ENCODE measurements around the gene MSGN1.

MSGN1 gene

DNA sequence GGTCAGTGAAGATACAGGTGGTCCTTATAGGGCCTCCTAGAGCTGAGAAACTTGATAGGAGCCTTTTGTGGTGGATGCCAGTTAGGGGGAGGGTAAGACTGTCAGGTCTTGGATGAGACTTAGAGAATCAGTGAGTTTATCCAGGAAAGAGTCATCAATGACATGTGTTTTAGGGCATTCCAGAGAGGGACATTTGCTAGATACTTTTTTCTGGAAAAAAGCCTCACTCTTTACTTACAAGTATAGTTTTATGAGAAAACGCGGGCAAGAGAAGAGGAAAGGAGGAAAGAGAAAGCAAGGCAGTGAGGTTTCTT is 24.5 kb upstream of the MSGN1 start:
- H3K9me3 ChIP-seq (ENCODE audit: control insufficient read depth, low read length): no peaks in the 10 kb centered on the region
- no peaks in the 10 kb centered on the region for H3K27me3 ChIP-seq (replicated peaks; ENCODE audit: control insufficient read depth, insufficient read depth, low read length, poor library complexity, severe bottlenecking)
- H3K27ac ChIP-seq (ENCODE audit: insufficient read depth, low read length, poor library complexity, severe bottlenecking): no peak overlapping the region
- H3K4me1 ChIP-seq (ENCODE audit: control insufficient read depth, insufficient read depth, low read length, poor library complexity, severe bottlenecking): no peaks in the 10 kb centered on the region
- H3K36me3 ChIP-seq (ENCODE audit: control insufficient read depth, insufficient read depth, low read length): no peaks in the 10 kb centered on the region
- no peak for DNase-seq
- no peak overlapping the region for H3K4me3 ChIP-seq (ENCODE audit: insufficient read depth, low read depth, low read length, poor library complexity, severe bottlenecking)

GRCh38 chr2:17792515-17792914 is 23.7 kb upstream of the MSGN1 start:
- Histone ChIP-seq H3K27ac (ENCODE audit: insufficient read depth, low read length, poor library complexity, severe bottlenecking) (no peak overlapping the region), H3K36me3 (ENCODE audit: control insufficient read depth, insufficient read depth, low read length) (no peaks in the 10 kb centered on the region), H3K4me1 (ENCODE audit: control insufficient read depth, insufficient read depth, low read length, poor library complexity, severe bottlenecking) (no peaks in the 10 kb centered on the region), H3K9me3 (ENCODE audit: control insufficient read depth, low read length) (no peaks in the 10 kb centered on the region), H3K27me3 (replicated peaks; ENCODE audit: control insufficient read depth, insufficient read depth, low read length, poor library complexity, severe bottlenecking) (no peaks in the 10 kb centered on the region), H3K4me3 (ENCODE audit: insufficient read depth, low read depth, low read length, poor library complexity, severe bottlenecking) (no peak overlapping the region)
- no peak for DNase-seq

- Histone ChIP-seq H3K4me1 (ENCODE audit: control insufficient read depth, insufficient read depth, low read length, poor library complexity, severe bottlenecking) (no peaks in the 10 kb centered on the region), H3K9me3 (ENCODE audit: control insufficient read depth, low read length) (no peaks in the 10 kb centered on the region), H3K4me3 (ENCODE audit: insufficient read depth, low read depth, low read length, poor library complexity, severe bottlenecking) (no peak overlapping the region), H3K27ac (ENCODE audit: insufficient read depth, low read length, poor library complexity, severe bottlenecking) (no peak overlapping the region), H3K36me3 (ENCODE audit: control insufficient read depth, insufficient read depth, low read length) (no peaks in the 10 kb centered on the region), H3K27me3 (replicated peaks; ENCODE audit: control insufficient read depth, insufficient read depth, low read length, poor library complexity, severe bottlenecking) (no peaks in the 10 kb centered on the region)
- no peak for DNase-seq
Observed at GRCh38 chr2:17793296-17793695, 23.0 kb upstream of the MSGN1 start.

- no peaks in the 10 kb centered on the region for H3K4me1 ChIP-seq (ENCODE audit: control insufficient read depth, insufficient read depth, low read length, poor library complexity, severe bottlenecking)
- no peak overlapping the region for H3K27ac ChIP-seq (ENCODE audit: insufficient read depth, low read length, poor library complexity, severe bottlenecking)
- no peaks in the 10 kb centered on the region for H3K9me3 ChIP-seq (ENCODE audit: control insufficient read depth, low read length)
- H3K36me3 ChIP-seq (ENCODE audit: control insufficient read depth, insufficient read depth, low read length): no peaks in the 10 kb centered on the region
- DNase-seq: no peak
- H3K4me3 ChIP-seq (ENCODE audit: insufficient read depth, low read depth, low read length, poor library complexity, severe bottlenecking): no peak overlapping the region
- H3K27me3 ChIP-seq (replicated peaks; ENCODE audit: control insufficient read depth, insufficient read depth, low read length, poor library complexity, severe bottlenecking): no peaks in the 10 kb centered on the region
Observed at GRCh38 chr2:17793803-17794354, 22.4 kb upstream of the MSGN1 start.

DNA sequence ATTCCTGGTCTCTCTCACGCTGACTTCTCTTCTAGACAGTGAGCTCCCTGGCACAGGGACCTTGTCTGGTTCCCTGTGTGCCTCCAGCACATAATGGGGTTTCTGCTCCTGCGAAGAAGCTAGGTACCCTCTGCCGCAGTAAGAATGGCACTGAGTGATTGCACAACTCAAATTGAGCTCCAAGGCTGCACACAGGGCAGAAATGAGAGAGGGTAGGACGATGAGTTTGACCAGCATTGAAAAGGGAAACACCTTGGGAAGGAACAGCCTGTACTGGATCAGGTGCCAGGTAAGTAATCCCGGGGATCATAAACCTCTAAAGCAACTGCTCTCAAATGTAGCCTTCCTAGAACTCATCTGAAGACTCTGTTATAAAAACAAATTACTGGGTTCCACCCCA is 21.0 kb upstream of the MSGN1 start:
- Histone ChIP-seq H3K4me3 (ENCODE audit: insufficient read depth, low read depth, low read length, poor library complexity, severe bottlenecking) (no peak overlapping the region), H3K36me3 (ENCODE audit: control insufficient read depth, insufficient read depth, low read length) (no peaks in the 10 kb centered on the region), H3K27me3 (replicated peaks; ENCODE audit: control insufficient read depth, insufficient read depth, low read length, poor library complexity, severe bottlenecking) (no peaks in the 10 kb centered on the region), H3K27ac (ENCODE audit: insufficient read depth, low read length, poor library complexity, severe bottlenecking) (no peak overlapping the region), H3K9me3 (ENCODE audit: control insufficient read depth, low read length) (no peaks in the 10 kb centered on the region), H3K4me1 (ENCODE audit: control insufficient read depth, insufficient read depth, low read length, poor library complexity, severe bottlenecking) (no peaks in the 10 kb centered on the region)
- DNase-seq: no peak

- no peak overlapping the region for H3K4me3 ChIP-seq (ENCODE audit: insufficient read depth, low read depth, low read length, poor library complexity, severe bottlenecking)
- H3K36me3 ChIP-seq (ENCODE audit: control insufficient read depth, insufficient read depth, low read length): no peaks in the 10 kb centered on the region
- no peaks in the 10 kb centered on the region for H3K9me3 ChIP-seq (ENCODE audit: control insufficient read depth, low read length)
- no peak overlapping the region for H3K27ac ChIP-seq (ENCODE audit: insufficient read depth, low read length, poor library complexity, severe bottlenecking)
- H3K4me1 ChIP-seq (ENCODE audit: control insufficient read depth, insufficient read depth, low read length, poor library complexity, severe bottlenecking): no peaks in the 10 kb centered on the region
- no peaks in the 10 kb centered on the region for H3K27me3 ChIP-seq (replicated peaks; ENCODE audit: control insufficient read depth, insufficient read depth, low read length, poor library complexity, severe bottlenecking)
- DNase-seq: no peak
Observed at GRCh38 chr2:17798338-17798737, 17.9 kb upstream of the MSGN1 start.

- no peaks in the 10 kb centered on the region for H3K36me3 ChIP-seq (ENCODE audit: control insufficient read depth, insufficient read depth, low read length)
- peaks cover 3% of the 10 kb centered on the region for H3K27me3 ChIP-seq (replicated peaks; ENCODE audit: control insufficient read depth, insufficient read depth, low read length, poor library complexity, severe bottlenecking)
- DNase-seq: no peak
- H3K4me1 ChIP-seq (ENCODE audit: control insufficient read depth, insufficient read depth, low read length, poor library complexity, severe bottlenecking): no peaks in the 10 kb centered on the region
- H3K4me3 ChIP-seq (ENCODE audit: insufficient read depth, low read depth, low read length, poor library complexity, severe bottlenecking): no peak overlapping the region
- H3K9me3 ChIP-seq (ENCODE audit: control insufficient read depth, low read length): no peaks in the 10 kb centered on the region
- no peak overlapping the region for H3K27ac ChIP-seq (ENCODE audit: insufficient read depth, low read length, poor library complexity, severe bottlenecking)
Observed at GRCh38 chr2:17799301-17800120, 16.7 kb upstream of the MSGN1 start.

- Histone ChIP-seq H3K4me3 (ENCODE audit: insufficient read depth, low read depth, low read length, poor library complexity, severe bottlenecking) (no peak overlapping the region), H3K27me3 (replicated peaks; ENCODE audit: control insufficient read depth, insufficient read depth, low read length, poor library complexity, severe bottlenecking) (peaks cover 7% of the 10 kb centered on the region), H3K36me3 (ENCODE audit: control insufficient read depth, insufficient read depth, low read length) (no peaks in the 10 kb centered on the region), H3K27ac (ENCODE audit: insufficient read depth, low read length, poor library complexity, severe bottlenecking) (no peak overlapping the region), H3K4me1 (ENCODE audit: control insufficient read depth, insufficient read depth, low read length, poor library complexity, severe bottlenecking) (no peaks in the 10 kb centered on the region), H3K9me3 (ENCODE audit: control insufficient read depth, low read length) (no peaks in the 10 kb centered on the region)
- DNase-seq: no peak
Observed at GRCh38 chr2:17800219-17800618, 16.0 kb upstream of the MSGN1 start.

- H3K27ac ChIP-seq (ENCODE audit: insufficient read depth, low read length, poor library complexity, severe bottlenecking): no peak overlapping the region
- H3K9me3 ChIP-seq (ENCODE audit: control insufficient read depth, low read length): no peaks in the 10 kb centered on the region
- H3K4me1 ChIP-seq (ENCODE audit: control insufficient read depth, insufficient read depth, low read length, poor library complexity, severe bottlenecking): no peaks in the 10 kb centered on the region
- H3K27me3 ChIP-seq (replicated peaks; ENCODE audit: control insufficient read depth, insufficient read depth, low read length, poor library complexity, severe bottlenecking): peaks cover 7% of the 10 kb centered on the region
- H3K4me3 ChIP-seq (ENCODE audit: insufficient read depth, low read depth, low read length, poor library complexity, severe bottlenecking): no peak overlapping the region
- DNase-seq: no peak
- no peaks in the 10 kb centered on the region for H3K36me3 ChIP-seq (ENCODE audit: control insufficient read depth, insufficient read depth, low read length)
Observed at GRCh38 chr2:17800693-17801458, 15.4 kb upstream of the MSGN1 start.

GRCh38 chr2:17803497-17803896 is 12.8 kb upstream of the MSGN1 start:
- no peaks in the 10 kb centered on the region for H3K4me1 ChIP-seq (ENCODE audit: control insufficient read depth, insufficient read depth, low read length, poor library complexity, severe bottlenecking)
- H3K9me3 ChIP-seq (ENCODE audit: control insufficient read depth, low read length): no peaks in the 10 kb centered on the region
- no peak overlapping the region for H3K27ac ChIP-seq (ENCODE audit: insufficient read depth, low read length, poor library complexity, severe bottlenecking)
- DNase-seq: no peak
- peaks cover 7% of the 10 kb centered on the region for H3K27me3 ChIP-seq (replicated peaks; ENCODE audit: control insufficient read depth, insufficient read depth, low read length, poor library complexity, severe bottlenecking)
- H3K4me3 ChIP-seq (ENCODE audit: insufficient read depth, low read depth, low read length, poor library complexity, severe bottlenecking): no peak overlapping the region
- H3K36me3 ChIP-seq (ENCODE audit: control insufficient read depth, insufficient read depth, low read length): no peaks in the 10 kb centered on the region
